Measurements from ENCODE around the gene ZMYM2. TPM values are rescaled to one million over a fixed set of nuclear protein-coding genes. Genes with fewer than 3 reads are reported as not detected.

The ZMYM2 gene
- total and polyA plus RNA-seq, 10 of the 15 experiments (the other 5 are each of a cell fraction or from before 2014, with no cell fraction given): 9.5 to 60.4 (median 34.6) TPM

DNA sequence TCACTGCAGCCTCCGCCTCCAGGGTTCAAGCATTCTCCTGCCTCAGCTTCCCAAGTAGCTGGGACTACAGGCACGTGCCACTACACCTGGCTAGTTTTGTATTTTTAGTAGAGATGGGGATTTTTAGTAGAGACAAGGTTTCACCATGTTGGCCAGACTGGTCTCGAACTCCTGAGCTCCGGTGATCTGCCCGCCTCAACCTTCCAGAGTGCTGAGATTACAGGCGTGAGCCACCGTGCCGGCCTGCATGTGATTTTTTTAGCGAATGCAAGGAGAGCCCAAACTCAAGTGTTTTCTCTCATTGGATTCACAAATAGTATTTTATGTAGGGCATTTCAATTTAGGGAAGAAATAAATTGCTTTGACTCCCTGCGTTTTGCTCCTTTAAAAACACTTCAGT, 4.4 kb downstream of the ZMYM2 start:
- CTCF ChIA-PET: interaction anchor here (1.6 kb wide), 1 partner anchor 101 kb away, joined by 3 read pairs; no protein-coding TSS in a partner anchor
- Histone ChIP-seq H3K4me3 (no peak overlapping the region), H3K27me3 (replicated peaks in 1 of 2; ENCODE audit: control insufficient read depth in 2 of 2, insufficient read depth in 2 of 2, low read length in 1 of 2) (no peaks in the 10 kb centered on the region), H3K9me3 (replicated peaks; ENCODE audit: control insufficient read depth, insufficient read depth, low read length) (no peaks in the 10 kb centered on the region), H3K79me2 (ENCODE audit: control insufficient read depth, insufficient read depth, low read length) (peaks cover 69% of the 10 kb centered on the region), H3K27ac (ENCODE audit: control insufficient read depth, insufficient read depth) (no peak overlapping the region), H3K4me2 (ENCODE audit: control insufficient read depth, insufficient read depth) (peak overlapping the region; percentile 26), H3K4me1 (ENCODE audit: control insufficient read depth, insufficient read depth, low read length) (peaks cover 4% of the 10 kb centered on the region; the same call in 1 of the 2 replicates), H3K9ac (ENCODE audit: control insufficient read depth, insufficient read depth, low read length) (no peak overlapping the region), H4K20me1 (ENCODE audit: control insufficient read depth, insufficient read depth) (no peaks in the 10 kb centered on the region), H2AFZ (ENCODE audit: control insufficient read depth, low read depth, low read length) (no peak overlapping the region), H3K36me3 (ENCODE audit: control insufficient read depth in 2 of 2, insufficient read depth in 2 of 2, low read length in 1 of 2) (peaks cover 0 to 5% of the 10 kb centered on the region in 2 experiments; a peak in 2 of 4 replicates)
- 93% methylated on average over 10 of the region's 10 CpGs for WGBS (ENCODE audit: insufficient coverage, insufficient replicate concordance, low lambda C conversion rate, missing lambda C conversion rate)
- intact Hi-C loops (cut with micrococcal nuclease; ENCODE audit: unreplicated experiment) (loop anchor here (10.0 kb wide), 1 partner anchor 198 kb away; no protein-coding TSS in a partner anchor), in situ Hi-C loops (cut with MboI) (no loop called here)
- RAD21 ChIA-PET (ENCODE audit: unreplicated experiment): no interaction called here
- no TSS peak for BruUV-seq (replicated peaks)
- DNase-seq (ENCODE audit: low read depth, low spot score) (no peak), ATAC-seq (no peak), FAIRE-seq (no peak)
- POLR2A ChIA-PET: no interaction called here
- TF ChIP-seq, protein P1, sequence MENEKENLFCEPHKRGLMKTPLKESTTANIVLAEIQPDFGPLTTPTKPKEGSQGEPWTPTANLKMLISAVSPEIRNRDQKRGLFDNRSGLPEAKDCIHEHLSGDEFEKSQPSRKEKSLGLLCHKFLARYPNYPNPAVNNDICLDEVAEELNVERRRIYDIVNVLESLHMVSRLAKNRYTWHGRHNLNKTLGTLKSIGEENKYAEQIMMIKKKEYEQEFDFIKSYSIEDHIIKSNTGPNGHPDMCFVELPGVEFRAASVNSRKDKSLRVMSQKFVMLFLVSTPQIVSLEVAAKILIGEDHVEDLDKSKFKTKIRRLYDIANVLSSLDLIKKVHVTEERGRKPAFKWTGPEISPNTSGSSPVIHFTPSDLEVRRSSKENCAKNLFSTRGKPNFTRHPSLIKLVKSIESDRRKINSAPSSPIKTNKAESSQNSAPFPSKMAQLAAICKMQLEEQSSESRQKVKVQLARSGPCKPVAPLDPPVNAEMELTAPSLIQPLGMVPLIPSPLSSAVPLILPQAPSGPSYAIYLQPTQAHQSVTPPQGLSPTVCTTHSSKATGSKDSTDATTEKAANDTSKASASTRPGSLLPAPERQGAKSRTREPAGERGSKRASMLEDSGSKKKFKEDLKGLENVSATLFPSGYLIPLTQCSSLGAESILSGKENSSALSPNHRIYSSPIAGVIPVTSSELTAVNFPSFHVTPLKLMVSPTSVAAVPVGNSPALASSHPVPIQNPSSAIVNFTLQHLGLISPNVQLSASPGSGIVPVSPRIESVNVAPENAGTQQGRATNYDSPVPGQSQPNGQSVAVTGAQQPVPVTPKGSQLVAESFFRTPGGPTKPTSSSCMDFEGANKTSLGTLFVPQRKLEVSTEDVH (IDR thresholded peaks at IDR 0.05; ENCODE audit: low read depth, partially characterized antibody): no peak
- TF ChIP-seq EED (IDR thresholded peaks at IDR 0.05; ENCODE audit: low read depth) (no peak), TCF7 (IDR thresholded peaks at IDR 0.05; ENCODE audit: borderline replicate concordance) (no peak), ZNF384 (IDR thresholded peaks at IDR 0.05; ENCODE audit: borderline replicate concordance, low read depth, low read length) (no peak), SMC3 (IDR thresholded peaks at IDR 0.05; ENCODE audit: borderline replicate concordance, low read length) (no peak), BACH1 (IDR thresholded peaks at IDR 0.05; ENCODE audit: borderline replicate concordance) (no peak), PML (IDR thresholded peaks at IDR 0.05; ENCODE audit: low read length) (no peak), RUNX3 (IDR thresholded peaks at IDR 0.05; ENCODE audit: low read length) (no peak)
- TF ChIP-seq, protein P2, sequence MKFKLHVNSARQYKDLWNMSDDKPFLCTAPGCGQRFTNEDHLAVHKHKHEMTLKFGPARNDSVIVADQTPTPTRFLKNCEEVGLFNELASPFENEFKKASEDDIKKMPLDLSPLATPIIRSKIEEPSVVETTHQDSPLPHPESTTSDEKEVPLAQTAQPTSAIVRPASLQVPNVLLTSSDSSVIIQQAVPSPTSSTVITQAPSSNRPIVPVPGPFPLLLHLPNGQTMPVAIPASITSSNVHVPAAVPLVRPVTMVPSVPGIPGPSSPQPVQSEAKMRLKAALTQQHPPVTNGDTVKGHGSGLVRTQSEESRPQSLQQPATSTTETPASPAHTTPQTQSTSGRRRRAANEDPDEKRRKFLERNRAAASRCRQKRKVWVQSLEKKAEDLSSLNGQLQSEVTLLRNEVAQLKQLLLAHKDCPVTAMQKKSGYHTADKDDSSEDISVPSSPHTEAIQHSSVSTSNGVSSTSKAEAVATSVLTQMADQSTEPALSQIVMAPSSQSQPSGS (IDR thresholded peaks at IDR 0.05; ENCODE audit: low read length): no peak
- TF ChIP-seq, protein P3, sequence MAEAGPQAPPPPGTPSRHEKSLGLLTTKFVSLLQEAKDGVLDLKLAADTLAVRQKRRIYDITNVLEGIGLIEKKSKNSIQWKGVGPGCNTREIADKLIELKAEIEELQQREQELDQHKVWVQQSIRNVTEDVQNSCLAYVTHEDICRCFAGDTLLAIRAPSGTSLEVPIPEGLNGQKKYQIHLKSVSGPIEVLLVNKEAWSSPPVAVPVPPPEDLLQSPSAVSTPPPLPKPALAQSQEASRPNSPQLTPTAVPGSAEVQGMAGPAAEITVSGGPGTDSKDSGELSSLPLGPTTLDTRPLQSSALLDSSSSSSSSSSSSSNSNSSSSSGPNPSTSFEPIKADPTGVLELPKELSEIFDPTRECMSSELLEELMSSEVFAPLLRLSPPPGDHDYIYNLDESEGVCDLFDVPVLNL (IDR thresholded peaks at IDR 0.05; ENCODE audit: low read depth, low read length): no peak
- TF ChIP-seq, protein P4, sequence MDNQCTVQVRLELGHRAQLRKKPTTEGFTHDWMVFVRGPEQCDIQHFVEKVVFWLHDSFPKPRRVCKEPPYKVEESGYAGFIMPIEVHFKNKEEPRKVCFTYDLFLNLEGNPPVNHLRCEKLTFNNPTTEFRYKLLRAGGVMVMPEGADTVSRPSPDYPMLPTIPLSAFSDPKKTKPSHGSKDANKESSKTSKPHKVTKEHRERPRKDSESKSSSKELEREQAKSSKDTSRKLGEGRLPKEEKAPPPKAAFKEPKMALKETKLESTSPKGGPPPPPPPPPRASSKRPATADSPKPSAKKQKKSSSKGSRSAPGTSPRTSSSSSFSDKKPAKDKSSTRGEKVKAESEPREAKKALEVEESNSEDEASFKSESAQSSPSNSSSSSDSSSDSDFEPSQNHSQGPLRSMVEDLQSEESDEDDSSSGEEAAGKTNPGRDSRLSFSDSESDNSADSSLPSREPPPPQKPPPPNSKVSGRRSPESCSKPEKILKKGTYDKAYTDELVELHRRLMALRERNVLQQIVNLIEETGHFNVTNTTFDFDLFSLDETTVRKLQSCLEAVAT (IDR thresholded peaks at IDR 0.05): no peak
- TF ChIP-seq, protein P5, sequence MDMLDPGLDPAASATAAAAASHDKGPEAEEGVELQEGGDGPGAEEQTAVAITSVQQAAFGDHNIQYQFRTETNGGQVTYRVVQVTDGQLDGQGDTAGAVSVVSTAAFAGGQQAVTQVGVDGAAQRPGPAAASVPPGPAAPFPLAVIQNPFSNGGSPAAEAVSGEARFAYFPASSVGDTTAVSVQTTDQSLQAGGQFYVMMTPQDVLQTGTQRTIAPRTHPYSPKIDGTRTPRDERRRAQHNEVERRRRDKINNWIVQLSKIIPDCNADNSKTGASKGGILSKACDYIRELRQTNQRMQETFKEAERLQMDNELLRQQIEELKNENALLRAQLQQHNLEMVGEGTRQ (IDR thresholded peaks at IDR 0.05; ENCODE audit: borderline replicate concordance, low read depth, low read length): no peak
- TF ChIP-seq, protein P6, sequence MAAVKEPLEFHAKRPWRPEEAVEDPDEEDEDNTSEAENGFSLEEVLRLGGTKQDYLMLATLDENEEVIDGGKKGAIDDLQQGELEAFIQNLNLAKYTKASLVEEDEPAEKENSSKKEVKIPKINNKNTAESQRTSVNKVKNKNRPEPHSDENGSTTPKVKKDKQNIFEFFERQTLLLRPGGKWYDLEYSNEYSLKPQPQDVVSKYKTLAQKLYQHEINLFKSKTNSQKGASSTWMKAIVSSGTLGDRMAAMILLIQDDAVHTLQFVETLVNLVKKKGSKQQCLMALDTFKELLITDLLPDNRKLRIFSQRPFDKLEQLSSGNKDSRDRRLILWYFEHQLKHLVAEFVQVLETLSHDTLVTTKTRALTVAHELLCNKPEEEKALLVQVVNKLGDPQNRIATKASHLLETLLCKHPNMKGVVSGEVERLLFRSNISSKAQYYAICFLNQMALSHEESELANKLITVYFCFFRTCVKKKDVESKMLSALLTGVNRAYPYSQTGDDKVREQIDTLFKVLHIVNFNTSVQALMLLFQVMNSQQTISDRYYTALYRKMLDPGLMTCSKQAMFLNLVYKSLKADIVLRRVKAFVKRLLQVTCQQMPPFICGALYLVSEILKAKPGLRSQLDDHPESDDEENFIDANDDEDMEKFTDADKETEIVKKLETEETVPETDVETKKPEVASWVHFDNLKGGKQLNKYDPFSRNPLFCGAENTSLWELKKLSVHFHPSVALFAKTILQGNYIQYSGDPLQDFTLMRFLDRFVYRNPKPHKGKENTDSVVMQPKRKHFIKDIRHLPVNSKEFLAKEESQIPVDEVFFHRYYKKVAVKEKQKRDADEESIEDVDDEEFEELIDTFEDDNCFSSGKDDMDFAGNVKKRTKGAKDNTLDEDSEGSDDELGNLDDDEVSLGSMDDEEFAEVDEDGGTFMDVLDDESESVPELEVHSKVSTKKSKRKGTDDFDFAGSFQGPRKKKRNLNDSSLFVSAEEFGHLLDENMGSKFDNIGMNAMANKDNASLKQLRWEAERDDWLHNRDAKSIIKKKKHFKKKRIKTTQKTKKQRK (IDR thresholded peaks at IDR 0.05; ENCODE audit: low read depth, low read length): no peak
- SMC1A ChIA-PET (ENCODE audit: uncharacterized antibody, unreplicated experiment): no interaction called here
